NCI-H1092 (cell line): ENCODE results near the gene C22orf31.
"Not testable (repeated sequence)": the region's sequence is repeated elsewhere in the genome, so short reads cannot be mapped to it uniquely, and the experiment has no call there.

Experiments used
- DNase-seq: peaks from one replicate; lab custom pipeline; 2025; lab: John Stamatoyannopoulos, UW

C22orf31 gene

GRCh38 chr22:29055192-29055830 lies 6.3 kb downstream of the C22orf31 start:
- DNase-seq, result no peak

- DNase-seq, result no peak
These were observed 7.3 kb downstream of the C22orf31 start for GRCh38 chr22:29054251-29054767.

GRCh38 chr22:29053048-29053702 lies 8.5 kb downstream of the C22orf31 start:
- no peak for DNase-seq

- no peak for DNase-seq
These were observed 11.2 kb downstream of the C22orf31 start for GRCh38 chr22:29050457-29050856.

- no peak for DNase-seq
These were observed 11.9 kb downstream of the C22orf31 start for GRCh38 chr22:29049655-29050263.

GRCh38 chr22:29048822-29049654 lies 12.6 kb downstream of the C22orf31 start:
- no peak for DNase-seq

GRCh38 chr22:29044657-29045176 lies 16.9 kb downstream of the C22orf31 start:
- no peak for DNase-seq

GRCh38 chr22:29043906-29044575 lies 17.6 kb downstream of the C22orf31 start:
- no peak for DNase-seq

GRCh38 chr22:29041408-29041807 lies 20.2 kb downstream of the C22orf31 start:
- no peak for DNase-seq

GRCh38 chr22:29040385-29041275 lies 21.0 kb downstream of the C22orf31 start:
- DNase-seq, result peak; percentile 48

GRCh38 chr22:29039684-29040083 lies 21.9 kb downstream of the C22orf31 start:
- not testable (repeated sequence) for DNase-seq

GRCh38 chr22:29039148-29039547 lies 22.5 kb downstream of the C22orf31 start:
- no peak for DNase-seq

GRCh38 chr22:29037340-29037932 lies 24.2 kb downstream of the C22orf31 start:
- DNase-seq, result peak; percentile 26

- DNase-seq, result no peak
These were observed 29.0 kb downstream of the C22orf31 start for GRCh38 chr22:29032584-29032983.

- no peak for DNase-seq
These were observed 29.6 kb downstream of the C22orf31 start for GRCh38 chr22:29032014-29032475.

- no peak for DNase-seq
These were observed 30.2 kb downstream of the C22orf31 start for GRCh38 chr22:29031227-29032011.

- DNase-seq, result peak; percentile 62
These were observed 30.9 kb downstream of the C22orf31 start for GRCh38 chr22:29030618-29031226.

- no peak for DNase-seq
These were observed 31.5 kb downstream of the C22orf31 start for GRCh38 chr22:29030016-29030617.
